ENCODE measurements around the gene HLTF.

HLTF gene

DNA sequence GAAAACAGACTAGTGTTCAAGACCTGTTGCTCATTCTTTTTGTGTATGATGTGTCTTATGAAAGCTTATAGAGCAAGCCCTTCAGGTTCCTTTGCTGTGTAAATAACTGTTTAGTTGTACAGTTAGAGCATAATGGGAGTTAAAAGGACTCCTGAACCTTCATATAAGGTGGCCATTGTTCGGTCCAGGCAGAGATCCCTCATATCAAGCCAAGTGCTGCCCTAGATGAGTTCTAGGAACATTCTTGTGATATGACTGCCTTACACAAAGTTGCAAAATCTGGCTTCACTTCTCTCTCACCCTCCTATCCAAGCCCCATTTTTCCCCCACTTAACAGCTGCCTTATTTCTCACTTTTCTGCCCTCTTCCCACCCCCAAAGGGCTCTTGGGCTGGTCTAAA lies 68.1 kb downstream of the HLTF start:
- 0 out of 2 replicates have a peak, but pooled peaks cover 4% of the 10 kb centered on the region for H3K36me3 ChIP-seq (ENCODE audit: insufficient read depth, low read length)
- H3K79me2 ChIP-seq (ENCODE audit: control insufficient read depth, insufficient read depth, low read length, unreplicated experiment) = peaks cover 3% of the 10 kb centered on the region
- no peaks in the 10 kb centered on the region for H3K27me3 ChIP-seq (ENCODE audit: insufficient read depth, low read length)
- H2AFZ ChIP-seq (ENCODE audit: low read length, unreplicated experiment) = no peak overlapping the region
- H3K27ac ChIP-seq (ENCODE audit: low read depth, low read length) = peak overlapping the region; percentile 54
- peaks cover 61% of the 10 kb centered on the region for H3K4me1 ChIP-seq (ENCODE audit: control insufficient read depth, insufficient read depth, low read length, unreplicated experiment)
- H3K4me3 ChIP-seq (ENCODE audit: low read depth, low read length) = no peak overlapping the region

GRCh38 chr3:149016669-149017541 lies 69.4 kb downstream of the HLTF start:
- Histone ChIP-seq H3K4me1 (ENCODE audit: control insufficient read depth, insufficient read depth, low read length, unreplicated experiment) (peaks cover 61% of the 10 kb centered on the region), H2AFZ (ENCODE audit: low read length, unreplicated experiment) (no peak overlapping the region), H3K79me2 (ENCODE audit: control insufficient read depth, insufficient read depth, low read length, unreplicated experiment) (peaks cover 3% of the 10 kb centered on the region), H3K27me3 (ENCODE audit: insufficient read depth, low read length) (no peaks in the 10 kb centered on the region), H3K4me3 (ENCODE audit: low read depth, low read length) (no peak overlapping the region), H3K36me3 (ENCODE audit: insufficient read depth, low read length) (no peaks in the 10 kb centered on the region), H3K27ac (ENCODE audit: low read depth, low read length) (peak overlapping the region; percentile 82)

DNA sequence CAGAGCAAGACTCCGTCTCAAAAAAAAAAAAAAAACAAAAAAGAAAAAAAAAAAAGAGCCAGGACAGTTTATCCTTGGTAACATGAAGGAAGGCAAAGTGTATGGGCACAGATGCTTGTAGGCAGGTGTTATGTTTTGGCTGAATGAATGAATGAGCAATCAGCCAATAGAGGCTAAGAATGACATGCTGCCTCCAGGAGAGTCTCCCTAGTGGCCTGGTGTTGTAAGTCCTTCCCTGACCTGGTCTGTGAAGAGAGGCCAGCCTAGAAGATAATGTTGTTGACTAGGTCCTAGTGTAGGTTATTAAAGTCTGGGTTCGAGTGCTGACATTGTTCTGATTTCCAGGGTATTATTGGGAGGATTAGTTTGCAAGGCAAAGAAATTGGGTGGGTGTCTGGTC lies 70.1 kb downstream of the HLTF start:
- peak overlapping the region; percentile 82 for H3K27ac ChIP-seq (ENCODE audit: low read depth, low read length)
- H2AFZ ChIP-seq (ENCODE audit: low read length, unreplicated experiment) = no peak overlapping the region
- peaks cover 3% of the 10 kb centered on the region for H3K79me2 ChIP-seq (ENCODE audit: control insufficient read depth, insufficient read depth, low read length, unreplicated experiment)
- no peak overlapping the region for H3K4me3 ChIP-seq (ENCODE audit: low read depth, low read length)
- H3K4me1 ChIP-seq (ENCODE audit: control insufficient read depth, insufficient read depth, low read length, unreplicated experiment) = peaks cover 61% of the 10 kb centered on the region
- peaks cover 5% of the 10 kb centered on the region; the same call in 1 of the 2 replicates for H3K36me3 ChIP-seq (ENCODE audit: insufficient read depth, low read length)
- no peaks in the 10 kb centered on the region for H3K27me3 ChIP-seq (ENCODE audit: insufficient read depth, low read length)

GRCh38 chr3:149015393-149015792 lies 70.9 kb downstream of the HLTF start:
- no peak overlapping the region for H3K4me3 ChIP-seq (ENCODE audit: low read depth, low read length)
- H3K27ac ChIP-seq (ENCODE audit: low read depth, low read length) = peak overlapping the region; percentile 11; the same call in 1 of the 2 replicates
- peaks cover 53% of the 10 kb centered on the region for H3K4me1 ChIP-seq (ENCODE audit: control insufficient read depth, insufficient read depth, low read length, unreplicated experiment)
- H2AFZ ChIP-seq (ENCODE audit: low read length, unreplicated experiment) = no peak overlapping the region
- peaks cover 10% of the 10 kb centered on the region; the same call in 1 of the 2 replicates for H3K36me3 ChIP-seq (ENCODE audit: insufficient read depth, low read length)
- H3K79me2 ChIP-seq (ENCODE audit: control insufficient read depth, insufficient read depth, low read length, unreplicated experiment) = peaks cover 3% of the 10 kb centered on the region
- H3K27me3 ChIP-seq (ENCODE audit: insufficient read depth, low read length) = no peaks in the 10 kb centered on the region

GRCh38 chr3:149013726-149014125 lies 72.6 kb downstream of the HLTF start:
- H3K4me3 ChIP-seq (ENCODE audit: low read depth, low read length) = peak overlapping the region; percentile 59
- H3K4me1 ChIP-seq (ENCODE audit: control insufficient read depth, insufficient read depth, low read length, unreplicated experiment) = peaks cover 39% of the 10 kb centered on the region
- peaks cover 16% of the 10 kb centered on the region; the same call in 1 of the 2 replicates for H3K36me3 ChIP-seq (ENCODE audit: insufficient read depth, low read length)
- H2AFZ ChIP-seq (ENCODE audit: low read length, unreplicated experiment) = peak overlapping the region; percentile 39
- peak overlapping the region; percentile 53 for H3K27ac ChIP-seq (ENCODE audit: low read depth, low read length)
- H3K79me2 ChIP-seq (ENCODE audit: control insufficient read depth, insufficient read depth, low read length, unreplicated experiment) = peaks cover 3% of the 10 kb centered on the region
- H3K27me3 ChIP-seq (ENCODE audit: insufficient read depth, low read length) = no peaks in the 10 kb centered on the region

GRCh38 chr3:149011676-149012075 lies 74.7 kb downstream of the HLTF start:
- no peak overlapping the region for H2AFZ ChIP-seq (ENCODE audit: low read length, unreplicated experiment)
- no peak overlapping the region for H3K27ac ChIP-seq (ENCODE audit: low read depth, low read length)
- H3K36me3 ChIP-seq (ENCODE audit: insufficient read depth, low read length) = peaks cover 19% of the 10 kb centered on the region; the same call in 1 of the 2 replicates
- peaks cover 3% of the 10 kb centered on the region for H3K79me2 ChIP-seq (ENCODE audit: control insufficient read depth, insufficient read depth, low read length, unreplicated experiment)
- H3K4me3 ChIP-seq (ENCODE audit: low read depth, low read length) = no peak overlapping the region
- peaks cover 21% of the 10 kb centered on the region for H3K4me1 ChIP-seq (ENCODE audit: control insufficient read depth, insufficient read depth, low read length, unreplicated experiment)
- H3K27me3 ChIP-seq (ENCODE audit: insufficient read depth, low read length) = no peaks in the 10 kb centered on the region

DNA sequence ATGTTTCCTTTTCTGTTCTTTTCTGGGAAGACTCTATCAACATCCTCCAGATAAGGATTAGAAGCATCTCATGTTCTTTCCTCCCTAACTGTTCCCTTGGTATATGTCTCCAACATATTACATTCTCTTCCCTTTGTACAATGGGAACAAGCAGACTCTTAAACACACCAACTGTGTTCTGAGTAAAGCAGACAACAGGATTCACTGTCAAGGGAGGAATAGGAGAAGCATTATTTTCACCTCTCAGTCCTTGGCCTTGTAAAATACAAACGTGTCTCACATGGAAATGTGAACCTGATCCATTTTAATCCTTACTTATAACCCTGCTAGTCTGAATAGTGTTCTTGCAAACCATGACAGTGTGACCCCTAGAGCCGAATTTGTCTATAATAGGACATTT lies 75.4 kb downstream of the HLTF start:
- Histone ChIP-seq H3K79me2 (ENCODE audit: control insufficient read depth, insufficient read depth, low read length, unreplicated experiment) (peaks cover 3% of the 10 kb centered on the region), H3K27ac (ENCODE audit: low read depth, low read length) (no peak overlapping the region), H3K36me3 (ENCODE audit: insufficient read depth, low read length) (peaks cover 19% of the 10 kb centered on the region; the same call in 1 of the 2 replicates)

DNA sequence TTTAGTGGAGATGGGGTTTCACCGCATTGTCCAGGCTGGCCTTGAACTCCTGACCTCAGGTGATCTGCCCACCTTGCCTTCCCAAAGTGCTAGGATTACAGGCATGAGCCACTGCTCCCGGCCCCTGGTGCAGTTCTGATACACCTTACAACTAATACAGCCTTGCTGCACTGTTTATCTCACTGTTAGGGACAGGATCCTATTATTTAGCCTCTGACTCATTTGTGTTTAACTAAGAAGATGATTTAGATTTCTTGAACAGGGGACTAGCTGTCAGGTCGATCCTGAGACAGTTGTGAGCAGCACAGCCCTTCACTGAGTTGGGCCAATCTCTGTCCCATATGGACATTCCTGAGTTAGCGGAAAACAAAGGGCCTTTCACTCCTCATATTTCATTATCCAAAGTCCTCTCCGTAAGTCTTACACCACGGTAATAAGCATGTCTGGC lies 75.8 kb downstream of the HLTF start:
- Histone ChIP-seq H3K4me3 (ENCODE audit: low read depth, low read length) (no peak overlapping the region), H3K79me2 (ENCODE audit: control insufficient read depth, insufficient read depth, low read length, unreplicated experiment) (peaks cover 3% of the 10 kb centered on the region), H3K36me3 (ENCODE audit: insufficient read depth, low read length) (peaks cover 19% of the 10 kb centered on the region; the same call in 1 of the 2 replicates), H2AFZ (ENCODE audit: low read length, unreplicated experiment) (no peak overlapping the region), H3K4me1 (ENCODE audit: control insufficient read depth, insufficient read depth, low read length, unreplicated experiment) (peaks cover 18% of the 10 kb centered on the region), H3K27ac (ENCODE audit: low read depth, low read length) (no peak overlapping the region), H3K27me3 (ENCODE audit: insufficient read depth, low read length) (no peaks in the 10 kb centered on the region)

More for the DNA sequence above, 75.4 kb downstream of the HLTF start:
- no peak overlapping the region for H3K4me3 ChIP-seq (ENCODE audit: low read depth, low read length)
- no peak overlapping the region for H2AFZ ChIP-seq (ENCODE audit: low read length, unreplicated experiment)
- H3K27me3 ChIP-seq (ENCODE audit: insufficient read depth, low read length) = no peaks in the 10 kb centered on the region
- peaks cover 16% of the 10 kb centered on the region for H3K4me1 ChIP-seq (ENCODE audit: control insufficient read depth, insufficient read depth, low read length, unreplicated experiment)

DNA sequence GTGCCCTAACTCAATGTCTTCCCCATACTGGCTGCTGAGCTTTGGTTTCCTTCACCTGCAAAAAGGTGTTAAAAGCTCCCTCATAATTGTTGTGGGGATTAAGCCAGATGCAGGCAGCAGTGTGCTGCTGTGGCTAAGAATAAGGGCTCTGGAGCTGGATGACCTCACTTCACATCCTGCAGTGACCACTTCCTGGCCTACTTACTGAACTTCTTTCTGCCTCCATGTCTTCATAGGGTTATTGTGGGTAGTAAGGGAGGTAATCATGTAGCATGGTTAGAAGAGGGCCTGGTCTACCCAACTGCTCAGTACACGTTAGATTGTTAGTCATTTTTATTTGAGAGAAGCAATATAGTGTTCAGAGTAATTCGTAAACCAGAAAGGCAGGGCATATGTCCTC lies 76.6 kb downstream of the HLTF start:
- no peaks in the 10 kb centered on the region for H3K27me3 ChIP-seq (ENCODE audit: insufficient read depth, low read length)
- H3K4me3 ChIP-seq (ENCODE audit: low read depth, low read length) = no peak overlapping the region
- H3K27ac ChIP-seq (ENCODE audit: low read depth, low read length) = no peak overlapping the region
- no peaks in the 10 kb centered on the region for H3K79me2 ChIP-seq (ENCODE audit: control insufficient read depth, insufficient read depth, low read length, unreplicated experiment)
- H3K36me3 ChIP-seq (ENCODE audit: insufficient read depth, low read length) = peaks cover 19% of the 10 kb centered on the region; the same call in 1 of the 2 replicates
- H3K4me1 ChIP-seq (ENCODE audit: control insufficient read depth, insufficient read depth, low read length, unreplicated experiment) = peaks cover 13% of the 10 kb centered on the region
- H2AFZ ChIP-seq (ENCODE audit: low read length, unreplicated experiment) = no peak overlapping the region

- Histone ChIP-seq H3K27me3 (ENCODE audit: insufficient read depth, low read length) (no peaks in the 10 kb centered on the region), H3K27ac (ENCODE audit: low read depth, low read length) (no peak overlapping the region), H3K79me2 (ENCODE audit: control insufficient read depth, insufficient read depth, low read length, unreplicated experiment) (no peaks in the 10 kb centered on the region), H3K4me3 (ENCODE audit: low read depth, low read length) (no peak overlapping the region), H3K4me1 (ENCODE audit: control insufficient read depth, insufficient read depth, low read length, unreplicated experiment) (peaks cover 6% of the 10 kb centered on the region), H2AFZ (ENCODE audit: low read length, unreplicated experiment) (no peak overlapping the region), H3K36me3 (ENCODE audit: insufficient read depth, low read length) (peaks cover 19% of the 10 kb centered on the region; the same call in 1 of the 2 replicates)
Measured at GRCh38 chr3:149007567-149008257, 78.6 kb downstream of the HLTF start.
